ENCODE results near the gene THBS1.

THBS1 gene

GRCh38 chr15:39609166-39609916 lies 28.5 kb downstream of the THBS1 start:
- no peak for DNase-seq

GRCh38 chr15:39610665-39611064 lies 29.8 kb downstream of the THBS1 start:
- DNase-seq = no peak

- no peak for DNase-seq
Measured at GRCh38 chr15:39613271-39613670, 32.4 kb downstream of the THBS1 start.

- no peak for DNase-seq
Measured at GRCh38 chr15:39613861-39614260, 33.0 kb downstream of the THBS1 start.

- DNase-seq = no peak
Measured at GRCh38 chr15:39616731-39617455, 36.0 kb downstream of the THBS1 start.

GRCh38 chr15:39618063-39618823 lies 37.4 kb downstream of the THBS1 start:
- DNase-seq = no peak

- DNase-seq = peak; percentile 74
Measured at GRCh38 chr15:39621210-39621609, 40.3 kb downstream of the THBS1 start.

GRCh38 chr15:39621976-39622375 lies 41.1 kb downstream of the THBS1 start:
- peak; percentile 87 for DNase-seq

GRCh38 chr15:39622660-39623516 lies 42.0 kb downstream of the THBS1 start:
- DNase-seq = no peak

- DNase-seq = no peak
Measured at GRCh38 chr15:39623529-39623931, 42.7 kb downstream of the THBS1 start.

- DNase-seq = no peak
Measured at GRCh38 chr15:39624806-39625205, 43.9 kb downstream of the THBS1 start.

- no peak for DNase-seq
Measured at GRCh38 chr15:39625451-39625850, 44.6 kb downstream of the THBS1 start.

GRCh38 chr15:39625856-39626255 lies 45.0 kb downstream of the THBS1 start:
- no peak for DNase-seq

- no peak for DNase-seq
Measured at GRCh38 chr15:39627451-39628143, 46.7 kb downstream of the THBS1 start.

- DNase-seq = no peak
Measured at GRCh38 chr15:39628144-39628508, 47.2 kb downstream of the THBS1 start.

GRCh38 chr15:39628546-39629257 lies 47.8 kb downstream of the THBS1 start:
- DNase-seq = peak; percentile 29

GRCh38 chr15:39629371-39629770 lies 48.5 kb downstream of the THBS1 start:
- DNase-seq = no peak

GRCh38 chr15:39629906-39630305 lies 49.0 kb downstream of the THBS1 start:
- peak; percentile 34 for DNase-seq

- DNase-seq = no peak
Measured at GRCh38 chr15:39631357-39631756, 50.5 kb downstream of the THBS1 start.

- DNase-seq = no peak
Measured at GRCh38 chr15:39638041-39638440, 57.2 kb downstream of the THBS1 start.

- DNase-seq = no peak
Measured at GRCh38 chr15:39639037-39639436, 58.2 kb downstream of the THBS1 start.

All from NCI-H1694 treated with DMSO at 0.1 percent for 48 hours (cell line).